22Rv1 (cell line): Measurements from ENCODE around the gene MKKS.

ENCODE experiments used
- H3K27ac ChIP-seq: fragments of 450-650 bp; 2 replicates; pipeline ENCODE4 v1.5.1; 2017
- ZFX ChIP-seq: fragments of 450-650 bp; IDR thresholded peaks from 2 replicates; pipeline ENCODE4 v1.6.1; 2017; ENCODE audit warnings: antibody characterized with exemption, borderline replicate concordance
- TF ChIP-seq, protein P1 (sequence below): fragments of 450-650 bp; IDR thresholded peaks from 2 replicates; pipeline ENCODE4 v1.5.1; 2017; ENCODE audit warnings: mild to moderate bottlenecking

The MKKS gene

GRCh38 chr20:10369723-10370090 lies 64.3 kb downstream of the MKKS start:
- TF ChIP-seq, protein P1, sequence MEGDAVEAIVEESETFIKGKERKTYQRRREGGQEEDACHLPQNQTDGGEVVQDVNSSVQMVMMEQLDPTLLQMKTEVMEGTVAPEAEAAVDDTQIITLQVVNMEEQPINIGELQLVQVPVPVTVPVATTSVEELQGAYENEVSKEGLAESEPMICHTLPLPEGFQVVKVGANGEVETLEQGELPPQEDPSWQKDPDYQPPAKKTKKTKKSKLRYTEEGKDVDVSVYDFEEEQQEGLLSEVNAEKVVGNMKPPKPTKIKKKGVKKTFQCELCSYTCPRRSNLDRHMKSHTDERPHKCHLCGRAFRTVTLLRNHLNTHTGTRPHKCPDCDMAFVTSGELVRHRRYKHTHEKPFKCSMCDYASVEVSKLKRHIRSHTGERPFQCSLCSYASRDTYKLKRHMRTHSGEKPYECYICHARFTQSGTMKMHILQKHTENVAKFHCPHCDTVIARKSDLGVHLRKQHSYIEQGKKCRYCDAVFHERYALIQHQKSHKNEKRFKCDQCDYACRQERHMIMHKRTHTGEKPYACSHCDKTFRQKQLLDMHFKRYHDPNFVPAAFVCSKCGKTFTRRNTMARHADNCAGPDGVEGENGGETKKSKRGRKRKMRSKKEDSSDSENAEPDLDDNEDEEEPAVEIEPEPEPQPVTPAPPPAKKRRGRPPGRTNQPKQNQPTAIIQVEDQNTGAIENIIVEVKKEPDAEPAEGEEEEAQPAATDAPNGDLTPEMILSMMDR, result no peak
- no peak for TF ChIP-seq ZFX
- no peak overlapping the region for H3K27ac ChIP-seq

- no peak for TF ChIP-seq ZFX
- TF ChIP-seq, protein P1, result no peak
- no peak overlapping the region for H3K27ac ChIP-seq
These were observed 65.3 kb downstream of the MKKS start for GRCh38 chr20:10368702-10369041.

- TF ChIP-seq ZFX, result no peak
- TF ChIP-seq, protein P1, result no peak
- no peak overlapping the region for H3K27ac ChIP-seq
These were observed 65.9 kb downstream of the MKKS start for GRCh38 chr20:10367943-10368701.

DNA sequence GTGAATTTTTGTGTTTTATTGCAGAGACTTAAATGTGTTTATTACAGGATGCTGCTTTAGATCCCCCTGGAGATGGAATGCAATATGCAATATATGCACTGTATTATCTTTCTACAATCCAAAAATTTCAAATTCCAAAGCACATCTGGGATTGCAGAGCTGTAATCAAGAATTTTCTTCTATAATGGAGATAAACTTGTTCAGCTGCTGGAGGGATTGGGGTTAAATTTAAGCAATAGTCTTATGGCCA lies 66.4 kb downstream of the MKKS start:
- no peak for TF ChIP-seq ZFX
- TF ChIP-seq, protein P1, result no peak
- H3K27ac ChIP-seq, result no peak overlapping the region

DNA sequence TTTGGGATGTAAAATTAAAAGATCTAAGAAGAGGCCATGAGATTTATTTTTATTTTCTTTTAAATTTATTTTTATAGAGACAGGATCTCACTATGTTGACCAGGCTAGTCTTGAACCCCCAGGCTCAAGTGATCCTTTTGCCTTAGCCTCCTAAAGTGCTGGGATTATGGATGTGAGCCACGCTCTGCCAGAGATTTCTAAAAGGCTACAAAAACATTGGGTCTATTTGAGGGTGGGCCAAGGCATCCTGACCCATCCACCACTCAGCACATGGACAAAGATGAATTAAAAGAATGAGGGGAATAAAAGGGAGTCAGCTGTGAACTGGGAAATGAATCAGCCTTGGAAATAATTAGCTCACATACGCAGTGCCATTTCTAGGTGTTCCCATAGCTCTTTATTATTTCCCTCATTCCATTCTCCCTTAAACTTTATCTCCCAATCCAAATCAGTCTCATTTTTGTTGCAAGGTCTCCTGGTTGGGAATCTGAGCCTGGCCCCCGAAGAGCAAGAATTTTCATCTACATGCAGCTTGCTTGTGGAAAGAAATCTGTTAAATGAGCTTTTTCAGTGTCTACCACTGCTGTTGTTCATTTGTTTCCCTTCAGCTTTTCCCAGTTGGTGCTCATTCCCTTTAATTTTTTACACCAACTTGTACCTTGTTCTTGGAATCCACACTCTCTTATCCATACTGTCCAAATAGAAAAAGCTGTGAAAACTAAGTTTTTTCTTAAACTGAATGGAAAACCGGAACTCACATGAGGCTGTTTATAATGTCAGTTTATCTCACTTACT lies 66.9 kb downstream of the MKKS start:
- H3K27ac ChIP-seq, result no peak overlapping the region
- TF ChIP-seq ZFX, result no peak
- TF ChIP-seq, protein P1, result no peak

- TF ChIP-seq ZFX, result no peak
- TF ChIP-seq, protein P1, result no peak
- H3K27ac ChIP-seq, result no peak overlapping the region
These were observed 71.3 kb downstream of the MKKS start for GRCh38 chr20:10362674-10363073.

DNA sequence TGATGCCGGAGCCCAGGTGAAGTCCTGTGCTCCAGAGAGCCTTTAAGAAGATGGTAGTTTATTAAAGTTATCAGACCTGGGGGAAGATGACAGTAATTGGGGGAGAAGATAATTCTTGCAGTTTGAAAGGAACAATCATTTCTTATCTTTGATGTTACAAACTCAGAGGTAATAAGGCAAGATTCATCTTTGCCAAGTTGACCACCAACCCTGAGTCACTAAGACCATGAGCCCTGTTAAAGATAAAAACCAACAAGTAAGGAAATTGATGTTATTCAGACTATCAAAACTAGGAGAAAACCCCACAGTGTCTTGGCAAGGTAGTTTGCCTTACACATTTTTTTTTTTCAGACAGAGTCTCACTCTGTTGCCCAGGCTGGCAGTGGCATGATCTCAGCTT lies 73.1 kb downstream of the MKKS start:
- TF ChIP-seq ZFX, result no peak
- TF ChIP-seq, protein P1, result no peak
- H3K27ac ChIP-seq, result no peak overlapping the region
